H1 (cell line): Measurements from ENCODE around the gene ATP2B3. TPM values are rescaled to one million over a fixed set of nuclear protein-coding genes. Genes with fewer than 3 reads are reported as not detected.

ENCODE experiments used
- CTCF ChIA-PET: fragments of 300-600 bp; sonication (Branson Sonifier 250); formaldehyde crosslinking; loops from one replicate; lab custom pipeline; 2021; ENCODE audit not compliant: partially characterized antibody; lab: Charles Lee
- POLR2A ChIA-PET: fragments of 300-600 bp; sonication (Branson Sonifier 250); formaldehyde crosslinking; loops from one replicate; lab custom pipeline; 2021; ENCODE audit warnings: inconsistent platforms; ENCODE audit not compliant: partially characterized antibody; lab: Charles Lee
- DNase-seq, 2 experiments: peaks; one replicate each; pipeline versions ENCODE4 v3.0.0 to v3.0.0-alpha.2; 2010 to 2022; ENCODE audit warnings: low spot score in 2 of 2, low read depth in 1 of 2, mixed read lengths in 1 of 2
- FAIRE-seq: peaks from 2 replicates; lab custom pipeline; 2011; peaks lifted over from hg19 to GRCh38; lab: Jason Lieb, UNC
- H2AFZ ChIP-seq: 2 replicates; pipeline ENCODE4 v1.8.1; 2012; ENCODE audit warnings: low read length, inconsistent platforms
- H2AK5ac ChIP-seq: 2 replicates; pipeline ENCODE4 v1.6.1; 2013; ENCODE audit warnings: low read depth, low read length
- H2BK120ac ChIP-seq: replicated peaks from 2 replicates; pipeline ENCODE3; 2013; ENCODE audit warnings: low read depth, low read length, inconsistent platforms
- H2BK12ac ChIP-seq: 2 replicates; pipeline ENCODE4 v1.6.1; 2013; ENCODE audit warnings: low read depth, low read length
- H2BK15ac ChIP-seq: 2 replicates; pipeline ENCODE4 v1.6.1; 2013; ENCODE audit warnings: low read length
- H2BK20ac ChIP-seq: 2 replicates; pipeline ENCODE4 v1.6.1; 2013; ENCODE audit warnings: low read length
- H2BK5ac ChIP-seq: 2 replicates; pipeline ENCODE4 v1.6.1; 2013; ENCODE audit warnings: low read depth, low read length
- H3K14ac ChIP-seq: 2 replicates; pipeline ENCODE4 v1.6.1; 2013; ENCODE audit warnings: inconsistent platforms; ENCODE audit not compliant: insufficient read length
- H3K18ac ChIP-seq: 2 replicates; pipeline ENCODE4 v1.6.1; 2013; ENCODE audit warnings: low read length; ENCODE audit errors: extremely low read depth
- H3K23ac ChIP-seq: 2 replicates; pipeline ENCODE4 v1.6.1; 2013; ENCODE audit warnings: inconsistent platforms; ENCODE audit not compliant: insufficient read length
- H3K23me2 ChIP-seq: 2 replicates; pipeline ENCODE4 v1.6.1; 2013; ENCODE audit warnings: low read depth, low read length
- H3K27ac ChIP-seq: 2 replicates; pipeline ENCODE4 v1.6.1; 2011; ENCODE audit warnings: low read depth, low read length, inconsistent platforms
- H3K27me3 ChIP-seq, 4 experiments: replicated peaks in 1 of 4; 1 replicate in 1 of 4; 2 replicates in 3 of 4; pipeline versions ENCODE4 v1.6.1 to v1.8.1; 2011 to 2013; ENCODE audit warnings: low read length in 3 of 4, mild to moderate bottlenecking in 3 of 4, inconsistent platforms in 2 of 4, mixed read lengths in 2 of 4, moderate library complexity in 1 of 4; ENCODE audit not compliant: control insufficient read depth in 3 of 4, insufficient read depth in 3 of 4; ENCODE audit errors: extremely low read depth in 1 of 4
- H3K36me3 ChIP-seq, 4 experiments: 2 replicates each; pipeline versions ENCODE4 v1.6.1 to v1.8.1; 2011 to 2013; ENCODE audit warnings: mild to moderate bottlenecking in 4 of 4, low read length in 3 of 4, moderate library complexity in 2 of 4, control low read depth in 1 of 4, inconsistent platforms in 1 of 4; ENCODE audit not compliant: insufficient read depth in 4 of 4, control insufficient read depth in 2 of 4
- H3K4ac ChIP-seq: replicated peaks from 2 replicates; pipeline ENCODE3; 2013; ENCODE audit warnings: low read length, low read depth, mixed read lengths, inconsistent platforms; ENCODE audit not compliant: insufficient read length
- H3K4me1 ChIP-seq, 4 experiments: replicated peaks in 1 of 4; 1 replicate in 1 of 4; 2 replicates in 3 of 4; pipeline versions ENCODE4 v1.6.1 to v1.8.1; 2011 to 2013; ENCODE audit warnings: low read length in 3 of 4, inconsistent platforms in 2 of 4, mixed read lengths in 1 of 4; ENCODE audit not compliant: insufficient read depth in 4 of 4, control insufficient read depth in 3 of 4
- H3K4me2 ChIP-seq, 2 experiments: 2 replicates each; pipeline versions ENCODE4 v1.6.1 to v1.8.1; 2011 to 2013; ENCODE audit warnings: low read depth in 2 of 2, low read length in 2 of 2, control low read depth in 1 of 2, inconsistent platforms in 1 of 2, mild to moderate bottlenecking in 1 of 2; ENCODE audit not compliant: insufficient read depth in 1 of 2
- H3K4me3 ChIP-seq, 4 experiments: fragments of 200-600, 300-600 bp in 1 of 4; sonication (generic), shearing (Covaris generic), sonication (Bioruptor Twin) in 1 of 4; 2 replicates each; pipeline versions ENCODE4 v1.5.1 to v1.8.1; 2011 to 2016; ENCODE audit warnings: low read length in 4 of 4, low read depth in 3 of 4, control low read depth in 2 of 4, inconsistent platforms in 2 of 4, mild to moderate bottlenecking in 2 of 4, mixed read lengths in 1 of 4, moderate library complexity in 1 of 4; ENCODE audit not compliant: insufficient read depth in 2 of 4; ENCODE audit errors: extremely low read depth in 1 of 4
- H3K56ac ChIP-seq: replicated peaks from 2 replicates; pipeline ENCODE3; 2013; ENCODE audit warnings: low read depth, mild to moderate bottlenecking, mixed read lengths, low read length, inconsistent platforms; ENCODE audit not compliant: insufficient read length
- H3K79me1 ChIP-seq: 2 replicates; pipeline ENCODE4 v1.6.1; 2013; ENCODE audit warnings: low read depth, low read length, control low read depth
- H3K79me2 ChIP-seq, 2 experiments: 2 replicates each; pipeline versions ENCODE4 v1.6.1 to v1.8.1; 2012 to 2013; ENCODE audit warnings: low read length in 2 of 2, mild to moderate bottlenecking in 2 of 2, inconsistent platforms in 1 of 2; ENCODE audit not compliant: insufficient read depth in 2 of 2, control insufficient read depth in 1 of 2
- H3K9ac ChIP-seq, 4 experiments: replicated peaks in 1 of 4; 1 replicate in 1 of 4; 2 replicates in 3 of 4; pipeline versions ENCODE4 v1.6.1 to v1.8.1; 2011 to 2013; ENCODE audit warnings: low read depth in 3 of 4, low read length in 3 of 4, control low read depth in 2 of 4, mild to moderate bottlenecking in 2 of 4, moderate library complexity in 2 of 4, inconsistent platforms in 1 of 4; ENCODE audit errors: extremely low read depth in 1 of 4
- H3K9me3 ChIP-seq, 2 experiments: 2 replicates each; pipeline versions ENCODE4 v1.6.1 to v1.8.1; 2012 to 2013; ENCODE audit warnings: mild to moderate bottlenecking in 2 of 2, moderate library complexity in 2 of 2, control low read depth in 1 of 2, inconsistent platforms in 1 of 2, low read depth in 1 of 2, low read length in 1 of 2, mixed read lengths in 1 of 2; ENCODE audit not compliant: insufficient read depth in 2 of 2
- H4K20me1 ChIP-seq, 2 experiments: replicated peaks in 1 of 2; 2 replicates each; pipeline versions ENCODE3 to v1.8.1; 2011 to 2013; ENCODE audit warnings: inconsistent platforms in 2 of 2, low read length in 2 of 2, mild to moderate bottlenecking in 1 of 2; ENCODE audit not compliant: insufficient read depth in 2 of 2, control insufficient read depth in 1 of 2
- H4K5ac ChIP-seq: 2 replicates; pipeline ENCODE4 v1.6.1; 2013; ENCODE audit warnings: low read length, low read depth, mixed read lengths, inconsistent platforms; ENCODE audit not compliant: insufficient read length
- H4K8ac ChIP-seq: 2 replicates; pipeline ENCODE4 v1.8.0; 2013; ENCODE audit warnings: mild to moderate bottlenecking, moderate library complexity, low read length, inconsistent platforms; ENCODE audit not compliant: insufficient read depth; ENCODE audit errors: extremely low read depth
- H4K91ac ChIP-seq: replicated peaks from 2 replicates; pipeline ENCODE3; 2013; ENCODE audit warnings: low read length, mixed read lengths, inconsistent platforms; ENCODE audit not compliant: insufficient read length
- JUND ChIP-seq: IDR thresholded peaks from 2 replicates; pipeline ENCODE4 v1.6.1; 2011; ENCODE audit warnings: mild to moderate bottlenecking, improper control_type of control experiment, low read length
- TAF7 ChIP-seq: optimal IDR thresholded peaks from 2 replicates; pipeline ENCODE3; 2011; ENCODE audit warnings: low read depth, mild to moderate bottlenecking, inconsistent platforms, low read length, moderate library complexity, borderline replicate concordance
- YY1 ChIP-seq: IDR thresholded peaks from 2 replicates; pipeline ENCODE4 v1.6.1; 2011; ENCODE audit warnings: low read depth, mild to moderate bottlenecking, low read length
- WGBS, 2 experiments: shearing (Covaris generic) in 1 of 2; methylation state at CpG; one replicate each; pipeline versions ENCODE4 v1.1.6 to v1.1.7; 2013 to 2015; ENCODE audit warnings: low lambda C conversion rate in 2 of 2, mixed read lengths in 2 of 2, inconsistent platforms in 1 of 2, low coverage in 1 of 2, missing lambda C conversion rate in 1 of 2; ENCODE audit not compliant: insufficient replicate concordance in 2 of 2, insufficient coverage in 1 of 2, insufficient read length in 1 of 2; ENCODE audit errors: extremely low coverage in 1 of 2, missing lambda C conversion rate in 1 of 2; 5-methylcytosine and 5-hydroxymethylcytosine counted together
- polyA plus RNA-seq, 7 experiments: library from polyadenylated mRNA; depleted of rRNA in 3 of 7; stranded (reverse) in 5 of 7; unstranded in 2 of 7; fragments of >200 nt in 5 of 7; fragments of 200-250 nt in 2 of 7; gene quantifications; 1 replicate in 5 of 7; 2 replicates in 1 of 7; 4 replicates in 1 of 7; pipeline versions ENCODE4 v1.2.1 to v1.2.3, GENCODE V29; 2011 to 2013; ENCODE audit warnings: missing spikeins in 2 of 7, mixed read lengths in 2 of 7
- total RNA-seq: library from RNA; stranded (reverse); fragmentation: NEBNext Ultra II Directional; extraction: Animal tissue kit (Norgen Biotek cat#: 25700); gene quantifications from 2 replicates; pipeline ENCODE4 v1.2.1, GENCODE V29; 2021

Gene ATP2B3
- total and polyA plus RNA-seq, 2 of the 8 experiments (the other 6 are each of a cell fraction or from before 2014, with no cell fraction given) = 0.14 to 0.19 TPM

- H3K18ac ChIP-seq = no peak overlapping the region
- TF ChIP-seq TAF7 (no peak), JUND (no peak), YY1 (no peak)
- TF ChIP-seq, all 59 proteins: peak for 0
- Histone ChIP-seq H3K4me3 (no peak overlapping the region), H2BK5ac (no peak overlapping the region), H2AFZ (no peak overlapping the region), H3K36me3 (no peaks in the 10 kb centered on the region), H2AK5ac (no peak overlapping the region), H3K4ac (no peak overlapping the region), H3K4me1 (peaks cover 0 to 10% (median 0%) of the 10 kb centered on the region in 4 experiments; a peak in 2 of 7 replicates), H3K27me3 (peaks cover 0 to 2% (median 0%) of the 10 kb centered on the region in 4 experiments; a peak in 4 of 7 replicates), H2BK20ac (no peak overlapping the region), H3K56ac (no peak overlapping the region), H4K8ac (no peak overlapping the region), H3K79me2 (no peaks in the 10 kb centered on the region), H3K27ac (no peak overlapping the region), H3K23me2 (peaks cover 2% of the 10 kb centered on the region; the same call in 1 of the 2 replicates), H4K5ac (no peak overlapping the region), H3K14ac (no peak overlapping the region), H3K4me2 (no peak overlapping the region), H3K79me1 (no peaks in the 10 kb centered on the region), H2BK12ac (no peak overlapping the region), H3K23ac (no peak overlapping the region), H2BK15ac (no peak overlapping the region), H4K20me1 (peaks cover 0 to 4% of the 10 kb centered on the region in 2 experiments), H2BK120ac (no peak overlapping the region), H4K91ac (no peak overlapping the region), H3K9ac (no peak overlapping the region), H3K9me3 (no peaks in the 10 kb centered on the region)
- no peak for FAIRE-seq
- CTCF ChIA-PET = interaction anchor here (1.3 to 1.9 kb wide), 3 partner anchors 9 to 37 kb away, joined by 4 to 7 read pairs (median 7); partner anchors contain the start of gene HAUS7
- no peak for DNase-seq
- no CpG with 5 or more reads among the region's 7 CpGs for WGBS, 2 experiments
- POLR2A ChIA-PET = interaction anchor here (0.7 kb wide), 1 partner anchor 22 kb away, joined by 3 read pairs; no protein-coding TSS in a partner anchor
Observed at GRCh38 chrX:153498453-153498852, 19.0 kb upstream of the ATP2B3 start.
